A549 (cell line): ENCODE results near the gene ALDH1A2. TPM values are rescaled to one million over a fixed set of nuclear protein-coding genes. Genes with fewer than 3 reads are reported as not detected.

Experiments
- ATAC-seq, 2 experiments: fragments of 200-7000 bp in 1 of 2; fragments of >200 bp in 1 of 2; cut with Nextera tagmentation in 1 of 2; cut with Tn5 transposase in 1 of 2; 3 replicates each; pipeline versions ENCODE4 v1.8.0 to v1.9.1; 2018 to 2020; ENCODE audit warnings: mild to moderate bottlenecking in 1 of 2, moderate library complexity in 1 of 2
- CTCF ChIA-PET: fragments of 300-600 bp; sonication (Branson Sonifier 250); formaldehyde crosslinking; extraction: SDS; loops from one replicate; lab custom pipeline; 2021; ENCODE audit warnings: antibody characterized with exemption, inconsistent platforms; lab: Yijun Ruan, JAX
- POLR2A ChIA-PET: fragments of 350-600 bp; formaldehyde crosslinking; extraction: SDS; loops from one replicate; lab custom pipeline; 2021; ENCODE audit warnings: antibody characterized with exemption, inconsistent platforms; lab: Yijun Ruan, JAX
- DNase-seq, 2 experiments: peaks; one replicate each; pipeline versions ENCODE4 v3.0.0 to v3.0.0-alpha.2; 2011 to 2016; ENCODE audit warnings: low read depth in 1 of 2, low spot score in 1 of 2
- FAIRE-seq: peaks from 2 replicates; lab custom pipeline; 2011; peaks lifted over from hg19 to GRCh38; lab: Jason Lieb, UNC
- H3K27ac ChIP-seq, 2 experiments: fragments of >200 bp; sonication (Bioruptor Twin); formaldehyde crosslinking; 3 replicates each; pipeline ENCODE4 v1.5.1; 2016 to 2017
- H3K4me1 ChIP-seq: fragments of >200 bp; sonication (Bioruptor Twin); formaldehyde crosslinking; 3 replicates; pipeline ENCODE4 v1.6.1; 2016
- H3K4me2 ChIP-seq: fragments of >200 bp; sonication (Bioruptor Twin); formaldehyde crosslinking; 3 replicates; pipeline ENCODE4 v1.6.1; 2016
- H3K4me3 ChIP-seq: fragments of >200 bp; sonication (Bioruptor Twin); formaldehyde crosslinking; 3 replicates; pipeline ENCODE4 v1.5.1; 2016
- H3K9me3 ChIP-seq: fragments of >200 bp; sonication (Bioruptor Twin); formaldehyde crosslinking; 3 replicates; pipeline ENCODE4 v1.6.1; 2016
- BCL3 ChIP-seq: fragments of >200 bp; sonication (Bioruptor Twin); formaldehyde crosslinking; IDR thresholded peaks from 3 replicates; pipeline ENCODE4 v1.6.1; 2016
- CBX8 ChIP-seq: fragments of 200-600 bp; sonication (generic); IDR thresholded peaks from 2 replicates; pipeline ENCODE4 v1.6.1; 2016
- CHD4 ChIP-seq: fragments of 200-600 bp; sonication (generic); IDR thresholded peaks from 2 replicates; pipeline ENCODE4 v1.6.1; 2016; ENCODE audit warnings: antibody characterized with exemption, mild to moderate bottlenecking, borderline replicate concordance
- CTCF ChIP-seq: fragments of >200 bp; sonication (Bioruptor Twin); formaldehyde crosslinking; IDR thresholded peaks from 3 replicates; pipeline ENCODE4 v1.5.1; 2016
- FOSB ChIP-seq: fragments of 250-450 bp; sonication (Bioruptor Pico); IDR thresholded peaks from 2 replicates; pipeline ENCODE4 v1.5.0; 2020; ENCODE audit warnings: mild to moderate bottlenecking, moderate library complexity
- HDAC2 ChIP-seq: fragments of 200-600 bp; sonication (generic); IDR thresholded peaks from 2 replicates; pipeline ENCODE4 v1.6.1; 2016
- HEYL ChIP-seq: fragments of 250-450 bp; sonication (Bioruptor Pico); IDR thresholded peaks from 2 replicates; pipeline ENCODE4 v1.8.0; 2021; ENCODE audit warnings: mild to moderate bottlenecking, moderate library complexity
- HMGXB4 ChIP-seq: fragments of 250-450 bp; sonication (Bioruptor Pico); IDR thresholded peaks from 2 replicates; pipeline ENCODE4 v1.5.0; 2021; ENCODE audit warnings: mild to moderate bottlenecking, moderate library complexity, borderline replicate concordance
- JUNB ChIP-seq: fragments of >200 bp; sonication (Bioruptor Twin); formaldehyde crosslinking; IDR thresholded peaks from 2 replicates; pipeline ENCODE4 v1.6.1; 2016
- KDM1A ChIP-seq: fragments of 200-600 bp; sonication (generic); IDR thresholded peaks from 2 replicates; pipeline ENCODE4 v1.6.1; 2016; ENCODE audit warnings: low read depth, mild to moderate bottlenecking
- MAFK ChIP-seq: fragments of 450-650 bp; IDR thresholded peaks from 2 replicates; pipeline ENCODE4 v1.6.1; 2014; ENCODE audit not compliant: partially characterized antibody
- MAZ ChIP-seq: fragments of 150-350 bp; IDR thresholded peaks from 2 replicates; pipeline ENCODE4 v1.6.1; 2014; ENCODE audit warnings: antibody characterized with exemption, low read depth, low read length, borderline replicate concordance
- MYC ChIP-seq: IDR thresholded peaks from 2 replicates; pipeline ENCODE4 v1.6.1; 2012; ENCODE audit warnings: mild to moderate bottlenecking, inconsistent platforms, low read length, improper control_type of control experiment, borderline replicate concordance
- NFE2L2 ChIP-seq: fragments of 150-350 bp; conservative IDR thresholded peaks from 2 replicates; pipeline ENCODE4 v1.6.1; 2014; ENCODE audit warnings: low read length
- PBX3 ChIP-seq: IDR thresholded peaks from 2 replicates; pipeline ENCODE4 v1.6.1; 2012
- POLR2A ChIP-seq: IDR thresholded peaks from 2 replicates; pipeline ENCODE4 v1.6.1; 2012; ENCODE audit warnings: mild to moderate bottlenecking, low read length
- RFX5 ChIP-seq: fragments of 450-650 bp; IDR thresholded peaks from 2 replicates; pipeline ENCODE4 v1.7.1; 2014; ENCODE audit warnings: antibody characterized with exemption, mild to moderate bottlenecking, moderate library complexity
- RNF2 ChIP-seq: fragments of 200-600 bp; sonication (generic); IDR thresholded peaks from 2 replicates; pipeline ENCODE4 v1.6.1; 2016; ENCODE audit warnings: low read depth, mild to moderate bottlenecking, antibody characterized with exemption, moderate library complexity, borderline replicate concordance
- TP53 ChIP-seq: fragments of 250-450 bp; sonication (Bioruptor Pico); IDR thresholded peaks from 2 replicates; pipeline ENCODE4 v1.5.0; 2021; ENCODE audit warnings: mild to moderate bottlenecking, moderate library complexity
- ZC3H11A ChIP-seq: fragments of 450-650 bp; IDR thresholded peaks from 2 replicates; pipeline ENCODE4 v1.6.1; 2014; ENCODE audit warnings: antibody characterized with exemption, mild to moderate bottlenecking
- ZFP36 ChIP-seq: fragments of 450-650 bp; IDR thresholded peaks from 2 replicates; pipeline ENCODE4 v1.6.1; 2014; ENCODE audit warnings: borderline replicate concordance; ENCODE audit not compliant: partially characterized antibody
- ZNF302 ChIP-seq: fragments of 250-450 bp; sonication (Bioruptor Pico); IDR thresholded peaks from 2 replicates; pipeline ENCODE4 v1.9.0; 2021; ENCODE audit warnings: inconsistent platforms, mild to moderate bottlenecking, moderate library complexity
- ZSCAN20 ChIP-seq: fragments of 250-450 bp; sonication (Bioruptor Pico); IDR thresholded peaks from 2 replicates; pipeline ENCODE4 v1.8.0; 2022; ENCODE audit warnings: mild to moderate bottlenecking, moderate library complexity
- WGBS: methylation state at CpG from one replicate; pipeline ENCODE4 v1.1.6; 2017; ENCODE audit errors: missing lambda C conversion rate; 5-methylcytosine and 5-hydroxymethylcytosine counted together
- polyA plus RNA-seq, 4 experiments: library from polyadenylated mRNA; depleted of rRNA in 3 of 4; stranded (reverse); fragments of >200 nt; fragmentation: RNase III in 1 of 4; extraction: RNeasy Plus Mini Kit Qiagen cat#74134 plus additional on column Dnase treatment in 1 of 4; gene quantifications; 2 replicates in 3 of 4; 3 replicates in 1 of 4; pipeline ENCODE4 v1.2.3, GENCODE V29; 2011 to 2017

Gene ALDH1A2
- polyA plus RNA-seq, 2 of the 4 experiments (the other 2 are of a cell fraction): 0.23 to 0.35 TPM

- no peak for TF ChIP-seq HEYL (CRISPR knock-in tag)
- TF ChIP-seq RNF2: no peak
- no peak for TF ChIP-seq ZC3H11A
These were observed 7.4 kb downstream of the ALDH1A2 start (continued) for GRCh38 chr15:58058073-58058472.

- ChIA-PET POLR2A (no interaction called here), CTCF (interaction anchor here (2.4 kb wide), 1 partner anchor 8 kb away, joined by 15 read pairs; the partner anchor contains the start of gene ALDH1A2)
- WGBS: 0% methylated on average over 1 of the region's 1 CpG
- Histone ChIP-seq H3K4me2 (no peak overlapping the region), H3K4me3 (no peak overlapping the region), H3K4me1 (no peaks in the 10 kb centered on the region), H3K9me3 (no peaks in the 10 kb centered on the region), H3K27ac (no peak overlapping the region)
- no peak for DNase-seq
- FAIRE-seq: no peak
- TF ChIP-seq MAZ (no peak), HDAC2 (no peak), PBX3 (no peak), CHD4 (no peak), POLR2A (no peak), RFX5 (no peak), HEYL (CRISPR knock-in tag) (no peak), CBX8 (no peak), HMGXB4 (CRISPR knock-in tag) (no peak), KDM1A (no peak), ZSCAN20 (CRISPR knock-in tag) (no peak), NFE2L2 (no peak), JUNB (no peak), ZNF302 (no peak), BCL3 (no peak)
- no peak for ATAC-seq
These were observed 8.0 kb downstream of the ALDH1A2 start for GRCh38 chr15:58057559-58057958.

- ATAC-seq (peak; percentile 69 to 71; a peak in 3 of 6 replicates), DNase-seq (peak in 1 of 2 experiments; percentile 13), FAIRE-seq (no peak)
- ChIA-PET POLR2A (no interaction called here), CTCF (interaction anchor here (0.9 to 3.3 kb wide), 3 partner anchors 11 to 15 kb away, joined by 5 to 16 read pairs (median 12); partner anchors contain the start of gene ALDH1A2)
- Histone ChIP-seq H3K4me2 (no peak overlapping the region), H3K9me3 (no peaks in the 10 kb centered on the region), H3K4me3 (no peak overlapping the region), H3K27ac (no peak overlapping the region), H3K4me1 (no peaks in the 10 kb centered on the region)
- 68% methylated on average over 4 of the region's 4 CpGs for WGBS
- TF ChIP-seq POLR2A (no peak), TP53 (no peak), ZC3H11A (no peak), ZFP36 (no peak), KDM1A (no peak), CBX8 (no peak), FOSB (CRISPR knock-in tag) (no peak), CTCF (no peak), MAFK (no peak), MYC (no peak)
These were observed 9.5 kb downstream of the ALDH1A2 start for GRCh38 chr15:58056015-58056414.
